Peyer's patch (tissue), 4 donors: ENCODE measurements around the gene THRB. TPM values are rescaled to one million over a fixed set of nuclear protein-coding genes. Genes with fewer than 3 reads are reported as not detected.

Experiments
- DNase-seq, 3 donors: peaks; one replicate each; pipeline ENCODE4 v3.0.0-alpha.2; 2017 to 2019
- H3K27ac ChIP-seq, 4 donors: fragments of 200-600 bp; sonication (generic); one replicate each; pipeline ENCODE4 v1.5.1; 2016 to 2019
- H3K27me3 ChIP-seq, 2 donors: fragments of 200-600 bp; sonication (generic); one replicate each; pipeline ENCODE4 v1.5.1; 2019
- H3K36me3 ChIP-seq, 3 donors: fragments of 200-600 bp; sonication (generic); one replicate each; pipeline ENCODE4 v1.5.1; 2016 to 2019
- H3K4me1 ChIP-seq, 4 donors: fragments of 200-600 bp; sonication (generic); one replicate each; pipeline ENCODE4 v1.5.1; 2016 to 2019
- H3K4me3 ChIP-seq, 4 donors: fragments of 200-600 bp; sonication (generic); 1 replicate in 3 of 4; 2 replicates in 1 of 4; pipeline ENCODE4 v1.5.1; 2016 to 2019; ENCODE audit warnings: mild to moderate bottlenecking in 1 of 4
- H3K9me3 ChIP-seq, 4 donors: fragments of 200-600 bp; sonication (generic); one replicate each; pipeline ENCODE4 v1.5.1; 2016 to 2019; ENCODE audit warnings: mild to moderate bottlenecking in 1 of 4
- CTCF ChIP-seq, 6 experiments: fragments of 450-650 bp in 4 of 6; fragments of 200-600 bp in 2 of 6; sonication (generic) in 1 of 6; IDR thresholded peaks; one replicate each; pipeline ENCODE4 v1.5.1; 2017 to 2019; ENCODE audit warnings: antibody characterized with exemption in 6 of 6, mild to moderate bottlenecking in 3 of 6, moderate library complexity in 1 of 6
- POLR2A ChIP-seq, 2 donors: fragments of 450-650 bp; IDR thresholded peaks; one replicate each; pipeline ENCODE4 v1.5.1; 2017; ENCODE audit warnings: antibody characterized with exemption in 2 of 2, mild to moderate bottlenecking in 2 of 2, moderate library complexity in 2 of 2
- total RNA-seq, 4 donors: library from RNA; depleted of rRNA; stranded (reverse); fragments of >200 nt; gene quantifications; one replicate each; pipeline ENCODE4 v1.1.0, GENCODE V29; 2016

Gene THRB
- total RNA-seq, 4 donors from 2014 or later = 2.6 to 13.2 (median 8.4) TPM

- Histone ChIP-seq H3K36me3 (no peaks in the 10 kb centered on the region), H3K27ac (no peak overlapping the region), H3K9me3 (no peaks in the 10 kb centered on the region), H3K4me3 (no peak overlapping the region), H3K27me3 (no peaks in the 10 kb centered on the region), H3K4me1 (no peaks in the 10 kb centered on the region)
- DNase-seq = no peak
- TF ChIP-seq CTCF (IDR thresholded peaks at IDR 0.05) = no peak
- TF ChIP-seq POLR2A (IDR thresholded peaks at IDR 0.05) = no peak
Observed at GRCh38 chr3:24258260-24258659, 236.4 kb downstream of the THRB start.

- DNase-seq = no peak
- TF ChIP-seq CTCF (IDR thresholded peaks at IDR 0.05) (no peak), POLR2A (IDR thresholded peaks at IDR 0.05) (no peak)
- no peaks in the 10 kb centered on the region for H3K9me3 ChIP-seq
- no peaks in the 10 kb centered on the region for H3K27me3 ChIP-seq
- no peaks in the 10 kb centered on the region for H3K4me1 ChIP-seq
- H3K4me3 ChIP-seq = no peak overlapping the region
- H3K27ac ChIP-seq = no peak overlapping the region
- no peaks in the 10 kb centered on the region for H3K36me3 ChIP-seq
Observed at GRCh38 chr3:24255414-24255813, 239.2 kb downstream of the THRB start.

- H3K4me3 ChIP-seq = no peak overlapping the region
- no peaks in the 10 kb centered on the region for H3K9me3 ChIP-seq
- H3K36me3 ChIP-seq = no peaks in the 10 kb centered on the region
- H3K27ac ChIP-seq = no peak overlapping the region
- no peak for DNase-seq
- no peaks in the 10 kb centered on the region for H3K27me3 ChIP-seq
- no peak for TF ChIP-seq POLR2A (IDR thresholded peaks at IDR 0.05)
- TF ChIP-seq CTCF (IDR thresholded peaks at IDR 0.05) = no peak
- no peaks in the 10 kb centered on the region for H3K4me1 ChIP-seq
Observed at GRCh38 chr3:24254649-24255048, 240.0 kb downstream of the THRB start.

GRCh38 chr3:24253336-24253735 lies 241.3 kb downstream of the THRB start:
- Histone ChIP-seq H3K9me3 (no peaks in the 10 kb centered on the region), H3K27ac (no peak overlapping the region), H3K36me3 (no peaks in the 10 kb centered on the region), H3K27me3 (no peaks in the 10 kb centered on the region), H3K4me1 (no peaks in the 10 kb centered on the region), H3K4me3 (no peak overlapping the region)
- no peak for DNase-seq
- no peak for TF ChIP-seq POLR2A (IDR thresholded peaks at IDR 0.05)
- TF ChIP-seq CTCF (IDR thresholded peaks at IDR 0.05) = no peak

- no peak overlapping the region for H3K4me3 ChIP-seq
- no peaks in the 10 kb centered on the region for H3K9me3 ChIP-seq
- no peaks in the 10 kb centered on the region for H3K27me3 ChIP-seq
- no peaks in the 10 kb centered on the region for H3K36me3 ChIP-seq
- DNase-seq = no peak
- H3K4me1 ChIP-seq = no peaks in the 10 kb centered on the region
- TF ChIP-seq CTCF (IDR thresholded peaks at IDR 0.05) (no peak), POLR2A (IDR thresholded peaks at IDR 0.05) (no peak)
- H3K27ac ChIP-seq = no peak overlapping the region
Observed at GRCh38 chr3:24249523-24249922, 245.1 kb downstream of the THRB start.

GRCh38 chr3:24245056-24245455 lies 249.6 kb downstream of the THRB start:
- Histone ChIP-seq H3K27ac (no peak overlapping the region), H3K36me3 (no peaks in the 10 kb centered on the region), H3K9me3 (no peaks in the 10 kb centered on the region), H3K27me3 (no peaks in the 10 kb centered on the region), H3K4me3 (no peak overlapping the region), H3K4me1 (no peaks in the 10 kb centered on the region)
- no peak for DNase-seq
- TF ChIP-seq POLR2A (IDR thresholded peaks at IDR 0.05) (no peak), CTCF (IDR thresholded peaks at IDR 0.05) (no peak)
